ENCODE results near the gene FOXL2. TPM values are rescaled to one million over a fixed set of nuclear protein-coding genes. Genes with fewer than 3 reads are reported as not detected.

Gene FOXL2
- total RNA-seq, 1 donor from 2014 or later: 0.22 TPM

- H3K27me3 Mint-ChIP-seq (ENCODE audit: low read depth): peaks cover 37% of the 10 kb centered on the region
- no peaks in the 10 kb centered on the region for H3K4me1 Mint-ChIP-seq (ENCODE audit: low read depth)
- no peak for DNase-seq (ENCODE audit: low spot score)
- H3K36me3 Mint-ChIP-seq (ENCODE audit: low read depth): peaks cover 6% of the 10 kb centered on the region
- H3K27ac Mint-ChIP-seq (ENCODE audit: unreplicated experiment): no peak overlapping the region
- TF ChIP-seq CTCF (IDR thresholded peaks at IDR 0.05): no peak
- H3K9me3 Mint-ChIP-seq (ENCODE audit: low read depth): peaks cover 14% of the 10 kb centered on the region
- H3K4me3 Mint-ChIP-seq (ENCODE audit: unreplicated experiment): no peak overlapping the region
Measured at GRCh38 chr3:138964923-138965322, 18.0 kb upstream of the FOXL2 start.

- no peaks in the 10 kb centered on the region for H3K4me1 Mint-ChIP-seq (ENCODE audit: low read depth)
- H3K4me3 Mint-ChIP-seq (ENCODE audit: unreplicated experiment): no peak overlapping the region
- TF ChIP-seq CTCF (IDR thresholded peaks at IDR 0.05): no peak
- peaks cover 14% of the 10 kb centered on the region for H3K9me3 Mint-ChIP-seq (ENCODE audit: low read depth)
- peaks cover 6% of the 10 kb centered on the region for H3K36me3 Mint-ChIP-seq (ENCODE audit: low read depth)
- no peak overlapping the region for H3K27ac Mint-ChIP-seq (ENCODE audit: unreplicated experiment)
- H3K27me3 Mint-ChIP-seq (ENCODE audit: low read depth): peaks cover 36% of the 10 kb centered on the region
- no peak for DNase-seq (ENCODE audit: low spot score)
Measured at GRCh38 chr3:138964264-138964663, 17.3 kb upstream of the FOXL2 start.

- no peak for TF ChIP-seq CTCF (IDR thresholded peaks at IDR 0.05)
- DNase-seq (ENCODE audit: low spot score): no peak
- Mint-ChIP-seq H3K4me3 (ENCODE audit: unreplicated experiment) (no peak overlapping the region), H3K9me3 (ENCODE audit: low read depth) (peaks cover 14% of the 10 kb centered on the region), H3K36me3 (ENCODE audit: low read depth) (peaks cover 6% of the 10 kb centered on the region), H3K4me1 (ENCODE audit: low read depth) (no peaks in the 10 kb centered on the region), H3K27ac (ENCODE audit: unreplicated experiment) (no peak overlapping the region), H3K27me3 (ENCODE audit: low read depth) (peaks cover 41% of the 10 kb centered on the region)
Measured at GRCh38 chr3:138962854-138963560, 16.1 kb upstream of the FOXL2 start.

GRCh38 chr3:138960417-138960852 is 13.5 kb upstream of the FOXL2 start:
- Mint-ChIP-seq H3K4me3 (ENCODE audit: unreplicated experiment) (no peak overlapping the region), H3K4me1 (ENCODE audit: low read depth) (no peaks in the 10 kb centered on the region), H3K27ac (ENCODE audit: unreplicated experiment) (no peak overlapping the region)

GRCh38 chr3:138950701-138951100 is 3.8 kb upstream of the FOXL2 start:
- no peaks in the 10 kb centered on the region for H3K9me3 Mint-ChIP-seq (ENCODE audit: low read depth)
- no peak overlapping the region for H3K27ac Mint-ChIP-seq (ENCODE audit: unreplicated experiment)

More at GRCh38 chr3:138960417-138960852, 13.5 kb upstream of the FOXL2 start:
- DNase-seq (ENCODE audit: low spot score): no peak
- TF ChIP-seq CTCF (IDR thresholded peaks at IDR 0.05): no peak
- Mint-ChIP-seq H3K36me3 (ENCODE audit: low read depth) (peaks cover 4% of the 10 kb centered on the region), H3K9me3 (ENCODE audit: low read depth) (peaks cover 10% of the 10 kb centered on the region), H3K27me3 (ENCODE audit: low read depth) (peaks cover 46% of the 10 kb centered on the region)

More at GRCh38 chr3:138950701-138951100, 3.8 kb upstream of the FOXL2 start:
- peaks cover 14% of the 10 kb centered on the region for H3K4me1 Mint-ChIP-seq (ENCODE audit: low read depth)
- peaks cover 70% of the 10 kb centered on the region for H3K27me3 Mint-ChIP-seq (ENCODE audit: low read depth)
- TF ChIP-seq CTCF (IDR thresholded peaks at IDR 0.05): no peak
- peak overlapping the region; percentile 59 for H3K4me3 Mint-ChIP-seq (ENCODE audit: unreplicated experiment)
- no peaks in the 10 kb centered on the region for H3K36me3 Mint-ChIP-seq (ENCODE audit: low read depth)
- no peak for DNase-seq (ENCODE audit: low spot score)
